GM18519 (cell line): ENCODE measurements around the gene TRA2B.

Source experiments
- ATAC-seq: cut with Tn5 transposase; IDR thresholded peaks from one replicate; pipeline ENCODE4 v1.9.1; 2021; ENCODE audit warnings: mild to moderate bottlenecking, moderate library complexity; ENCODE audit not compliant: unreplicated experiment, low FRiP score

TRA2B gene

GRCh38 chr3:185954366-185954723, 16.5 kb upstream of the TRA2B start:
- ATAC-seq = no peak

- ATAC-seq = no peak
These were observed 12.9 kb upstream of the TRA2B start for GRCh38 chr3:185950728-185951127.

- no peak for ATAC-seq
These were observed 11.7 kb upstream of the TRA2B start for GRCh38 chr3:185949515-185949914.

- no peak for ATAC-seq
These were observed 10.5 kb upstream of the TRA2B start for GRCh38 chr3:185948292-185948691.

GRCh38 chr3:185943760-185944106, 5.9 kb upstream of the TRA2B start:
- ATAC-seq = no peak

- ATAC-seq = peak; percentile 56
These were observed 5.3 kb upstream of the TRA2B start for GRCh38 chr3:185942907-185943759.

- ATAC-seq = no peak
These were observed 4.6 kb upstream of the TRA2B start for GRCh38 chr3:185942396-185942795.

GRCh38 chr3:185940951-185941350, 3.1 kb upstream of the TRA2B start:
- no peak for ATAC-seq

GRCh38 chr3:185939721-185940120, 1.9 kb upstream of the TRA2B start:
- no peak for ATAC-seq

- ATAC-seq = peak; percentile 20
These were observed 763 bp downstream of the TRA2B start for GRCh38 chr3:185936814-185937688.

GRCh38 chr3:185936273-185936629, 1.6 kb downstream of the TRA2B start:
- no peak for ATAC-seq

- no peak for ATAC-seq
These were observed 2.1 kb downstream of the TRA2B start for GRCh38 chr3:185935465-185936272.

- no peak for ATAC-seq
These were observed 2.9 kb downstream of the TRA2B start for GRCh38 chr3:185934767-185935464.

GRCh38 chr3:185934174-185934557, 3.6 kb downstream of the TRA2B start:
- ATAC-seq = no peak

- no peak for ATAC-seq
These were observed 4.2 kb downstream of the TRA2B start for GRCh38 chr3:185933374-185934173.

- no peak for ATAC-seq
These were observed 5.8 kb downstream of the TRA2B start for GRCh38 chr3:185931777-185932612.

- no peak for ATAC-seq
These were observed 7.3 kb downstream of the TRA2B start for GRCh38 chr3:185930393-185931107.
